ENCODE data around the gene KIAA0513.

GRCh38 chr16:85047867-85048455 is 20.4 kb downstream of the KIAA0513 start:
- TF ChIP-seq, protein P1, sequence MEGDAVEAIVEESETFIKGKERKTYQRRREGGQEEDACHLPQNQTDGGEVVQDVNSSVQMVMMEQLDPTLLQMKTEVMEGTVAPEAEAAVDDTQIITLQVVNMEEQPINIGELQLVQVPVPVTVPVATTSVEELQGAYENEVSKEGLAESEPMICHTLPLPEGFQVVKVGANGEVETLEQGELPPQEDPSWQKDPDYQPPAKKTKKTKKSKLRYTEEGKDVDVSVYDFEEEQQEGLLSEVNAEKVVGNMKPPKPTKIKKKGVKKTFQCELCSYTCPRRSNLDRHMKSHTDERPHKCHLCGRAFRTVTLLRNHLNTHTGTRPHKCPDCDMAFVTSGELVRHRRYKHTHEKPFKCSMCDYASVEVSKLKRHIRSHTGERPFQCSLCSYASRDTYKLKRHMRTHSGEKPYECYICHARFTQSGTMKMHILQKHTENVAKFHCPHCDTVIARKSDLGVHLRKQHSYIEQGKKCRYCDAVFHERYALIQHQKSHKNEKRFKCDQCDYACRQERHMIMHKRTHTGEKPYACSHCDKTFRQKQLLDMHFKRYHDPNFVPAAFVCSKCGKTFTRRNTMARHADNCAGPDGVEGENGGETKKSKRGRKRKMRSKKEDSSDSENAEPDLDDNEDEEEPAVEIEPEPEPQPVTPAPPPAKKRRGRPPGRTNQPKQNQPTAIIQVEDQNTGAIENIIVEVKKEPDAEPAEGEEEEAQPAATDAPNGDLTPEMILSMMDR (conservative IDR thresholded peaks at IDR 0.05) = no peak
- TF ChIP-seq ZFX (IDR thresholded peaks at IDR 0.05) = no peak
